CD14-positive monocyte (primary cell): ENCODE measurements around the gene LYPLA2. TPM values are rescaled to one million over a fixed set of nuclear protein-coding genes. Genes with fewer than 3 reads are reported as not detected.
A peak's percentile ranks its signal among the peaks of the same experiment; 100 is the strongest.

Experiments used
- DNase-seq, 3 donors: peaks; one replicate each; pipeline ENCODE4 v3.0.0-alpha.2; 2011 to 2022
- H2AFZ ChIP-seq: 2 replicates; pipeline ENCODE4 v1.6.0; 2012; ENCODE audit warnings: mild to moderate bottlenecking, low read depth, low read length, inconsistent platforms; ENCODE audit not compliant: insufficient read depth, poor library complexity, severe bottlenecking
- H3K27ac ChIP-seq, 2 donors: 1 replicate in 1 of 2; 2 replicates in 1 of 2; pipeline ENCODE4 v1.5.1; 2012 to 2013; ENCODE audit warnings: low read length in 2 of 2, control low read depth in 1 of 2, inconsistent platforms in 1 of 2, low read depth in 1 of 2, mild to moderate bottlenecking in 1 of 2
- H3K27me3 ChIP-seq, 2 donors: one replicate each; pipeline versions ENCODE4 v1.6.0 to v1.6.1; 2011 to 2013; ENCODE audit warnings: low read length in 2 of 2; ENCODE audit not compliant: control insufficient read depth in 2 of 2, insufficient read depth in 2 of 2
- H3K36me3 ChIP-seq, 2 donors: replicated peaks in 1 of 2; 1 replicate in 1 of 2; 2 replicates in 1 of 2; pipeline versions ENCODE4 v1.5.1 to v1.6.1; 2012 to 2013; ENCODE audit warnings: low read length in 2 of 2, control low read depth in 1 of 2, inconsistent platforms in 1 of 2, mild to moderate bottlenecking in 1 of 2; ENCODE audit not compliant: insufficient read depth in 2 of 2, control insufficient read depth in 1 of 2
- H3K4me1 ChIP-seq, 2 donors: 1 replicate in 1 of 2; 2 replicates in 1 of 2; pipeline versions ENCODE4 v1.5.1 to v1.6.1; 2012 to 2013; ENCODE audit warnings: low read length in 2 of 2, control low read depth in 1 of 2, inconsistent platforms in 1 of 2, mild to moderate bottlenecking in 1 of 2, moderate library complexity in 1 of 2; ENCODE audit not compliant: insufficient read depth in 2 of 2, control insufficient read depth in 1 of 2
- H3K4me2 ChIP-seq: replicated peaks from 2 replicates; pipeline ENCODE3; 2012; ENCODE audit warnings: low read length, moderate library complexity, mild to moderate bottlenecking; ENCODE audit not compliant: poor library complexity, severe bottlenecking; ENCODE audit errors: extremely low read depth
- H3K4me3 ChIP-seq, 3 experiments: fragments of 200-600 bp in 1 of 3; sonication (generic) in 1 of 3; replicated peaks in 1 of 3; 1 replicate in 2 of 3; 2 replicates in 1 of 3; pipeline ENCODE4 v1.5.1; 2011 to 2013; ENCODE audit warnings: low read length in 3 of 3, mild to moderate bottlenecking in 3 of 3, control low read depth in 2 of 3, low read depth in 2 of 3, inconsistent platforms in 1 of 3, moderate library complexity in 1 of 3
- H3K79me2 ChIP-seq: 2 replicates; pipeline ENCODE4 v1.6.0; 2012; ENCODE audit warnings: mild to moderate bottlenecking, control low read depth, inconsistent platforms, low read length, moderate library complexity; ENCODE audit not compliant: insufficient read depth
- H3K9ac ChIP-seq: 2 replicates; pipeline ENCODE4 v1.6.0; 2017; ENCODE audit warnings: low read length, mild to moderate bottlenecking; ENCODE audit not compliant: insufficient read depth, poor library complexity, severe bottlenecking
- H3K9me3 ChIP-seq, 2 donors: replicated peaks in 1 of 2; 1 replicate in 1 of 2; 2 replicates in 1 of 2; pipeline versions ENCODE4 v1.5.1 to v1.6.1; 2012 to 2013; ENCODE audit warnings: low read length in 2 of 2, control low read depth in 1 of 2; ENCODE audit not compliant: control insufficient read depth in 1 of 2, insufficient read depth in 1 of 2
- H4K20me1 ChIP-seq: 2 replicates; pipeline ENCODE4 v1.6.0; 2012; ENCODE audit warnings: mild to moderate bottlenecking, low read length, control low read depth, moderate library complexity; ENCODE audit not compliant: insufficient read depth
- H3K27ac Mint-ChIP-seq, 7 donors: one replicate each; pipeline ENCODE4 v1.8.0; 2020; ENCODE audit warnings: mild to moderate bottlenecking in 7 of 7, mixed read lengths in 7 of 7, moderate library complexity in 6 of 7, inconsistent platforms in 2 of 7
- H3K27me3 Mint-ChIP-seq, 3 donors: one replicate each; pipeline ENCODE4 v1.8.0; 2021 to 2022; ENCODE audit warnings: low read depth in 3 of 3, mild to moderate bottlenecking in 3 of 3, mixed read lengths in 3 of 3, moderate library complexity in 3 of 3, inconsistent platforms in 1 of 3
- H3K36me3 Mint-ChIP-seq, 2 donors: one replicate each; pipeline ENCODE4 v1.8.0; 2020; ENCODE audit warnings: mixed read lengths in 2 of 2, inconsistent platforms in 1 of 2, mild to moderate bottlenecking in 1 of 2
- H3K4me1 Mint-ChIP-seq: one replicate; pipeline ENCODE4 v1.8.0; 2020; ENCODE audit warnings: mild to moderate bottlenecking, mixed read lengths
- H3K4me3 Mint-ChIP-seq, 2 donors: one replicate each; pipeline ENCODE4 v1.8.0; 2020; ENCODE audit warnings: mild to moderate bottlenecking in 2 of 2, mixed read lengths in 2 of 2, moderate library complexity in 1 of 2
- H3K9me3 Mint-ChIP-seq, 7 donors: one replicate each; pipeline ENCODE4 v1.8.0; 2020 to 2022; ENCODE audit warnings: mixed read lengths in 7 of 7, mild to moderate bottlenecking in 6 of 7, moderate library complexity in 6 of 7, inconsistent platforms in 2 of 7
- CTCF ChIP-seq: fragments of 200-600 bp; IDR thresholded peaks from one replicate; pipeline ENCODE4 v1.8.0; 2022; ENCODE audit warnings: antibody characterized with exemption, mild to moderate bottlenecking
- WGBS: methylation state at CpG from one replicate; pipeline ENCODE4 v1.1.5; 2013; ENCODE audit warnings: missing lambda C conversion rate; ENCODE audit not compliant: insufficient coverage; 5-methylcytosine and 5-hydroxymethylcytosine counted together
- intact Hi-C, 2 donors: fragments of 100-400 bp; cut with micrococcal nuclease; formaldehyde crosslinking; loops; one replicate each; pipeline versions ENCODE4 v1.15.0 to v1.15.1; 2023
- polyA plus RNA-seq, 3 donors: library from polyadenylated mRNA; depleted of rRNA in 1 of 3; unstranded in 2 of 3; stranded (reverse) in 1 of 3; fragments of 300-500 nt in 2 of 3; fragments of >200 nt in 1 of 3; fragmentation: Illumina TruSeq in 2 of 3; gene quantifications; 1 replicate in 2 of 3; 2 replicates in 1 of 3; pipeline ENCODE4 v1.2.3, GENCODE V29; 2012 to 2021

Gene LYPLA2
- polyA plus RNA-seq, 3 donors, result 68.3 to 86.7 (median 74.1) TPM

GRCh38 chr1:23757812-23758211 lies 33.1 kb upstream of the LYPLA2 start:
- Histone ChIP-seq H3K4me3 (no peak overlapping the region), H4K20me1 (peaks cover 95% of the 10 kb centered on the region), H3K4me2 (no peak overlapping the region), H3K9ac (no peak overlapping the region), H3K27ac (no peak overlapping the region), H3K9me3 (no peaks in the 10 kb centered on the region), H3K27me3 (no peaks in the 10 kb centered on the region), H3K36me3 (peaks cover 94 to 98% of the 10 kb centered on the region in 2 donors), H3K79me2 (no peaks in the 10 kb centered on the region), H3K4me1 (no peaks in the 10 kb centered on the region), H2AFZ (no peak overlapping the region)
- intact Hi-C loops, result loop anchor here in 1 of 2 donors (10.0 kb wide), 1 partner anchor 203 kb away; the partner anchor contains the start of gene ID3
- H3K27ac Mint-ChIP-seq, result no peak overlapping the region
- DNase-seq, result no peak
- TF ChIP-seq CTCF, result no peak
- no peaks in the 10 kb centered on the region for H3K27me3 Mint-ChIP-seq
- H3K4me1 Mint-ChIP-seq, result no peaks in the 10 kb centered on the region
- no peaks in the 10 kb centered on the region for H3K9me3 Mint-ChIP-seq
- H3K4me3 Mint-ChIP-seq, result no peak overlapping the region
- H3K36me3 Mint-ChIP-seq, result peaks cover 88 to 100% of the 10 kb centered on the region in 2 donors
- 100% methylated on average over 1 of the region's 1 CpG for WGBS

- no peak for TF ChIP-seq CTCF
Measured at GRCh38 chr1:23759277-23759676, 31.7 kb upstream of the LYPLA2 start.

More at GRCh38 chr1:23759277-23759676, 31.7 kb upstream of the LYPLA2 start:
- no peak overlapping the region for H3K4me2 ChIP-seq
- 94% methylated on average over 3 of the region's 4 CpGs for WGBS
- H3K4me3 ChIP-seq, result no peak overlapping the region
- H3K27ac Mint-ChIP-seq, result peak overlapping the region in 1 of 7 donors; percentile 69
- peaks cover 86% of the 10 kb centered on the region for H4K20me1 ChIP-seq
- no peaks in the 10 kb centered on the region for H3K79me2 ChIP-seq
- H3K4me1 Mint-ChIP-seq, result no peaks in the 10 kb centered on the region
- H3K4me3 Mint-ChIP-seq, result no peak overlapping the region
- intact Hi-C loops, result loop anchor here in 1 of 2 donors (10.0 kb wide), 1 partner anchor 204 kb away; the partner anchor contains the start of gene ID3
- H3K36me3 Mint-ChIP-seq, result peaks cover 82 to 99% of the 10 kb centered on the region in 2 donors
- no peaks in the 10 kb centered on the region for H3K4me1 ChIP-seq
- H3K9ac ChIP-seq, result no peak overlapping the region
- no peak overlapping the region for H2AFZ ChIP-seq
- peaks cover 86 to 89% of the 10 kb centered on the region in 2 donors for H3K36me3 ChIP-seq
- no peaks in the 10 kb centered on the region for H3K9me3 ChIP-seq
- H3K27ac ChIP-seq, result no peak overlapping the region
- no peaks in the 10 kb centered on the region for H3K27me3 Mint-ChIP-seq
- no peaks in the 10 kb centered on the region for H3K27me3 ChIP-seq
- no peaks in the 10 kb centered on the region for H3K9me3 Mint-ChIP-seq
- no peak for DNase-seq
